ACHN (cell line): ENCODE results near the gene HSPB6.
"Not testable (repeated sequence)": the region's sequence is repeated elsewhere in the genome, so short reads cannot be mapped to it uniquely, and the experiment has no call there.

Source experiments
- DNase-seq: peaks from one replicate; pipeline ENCODE4 v3.0.0-alpha.2; 2015
- in situ Hi-C: cut with HindIII; loops from 2 replicates; pipeline ENCODE4 v1.10.0; 2017; ENCODE audit warnings: low sequenced_read_pairs, low pct_ligation_motif_present, low pct_unique_long_range_greater_than_20kb

The HSPB6 gene

DNA sequence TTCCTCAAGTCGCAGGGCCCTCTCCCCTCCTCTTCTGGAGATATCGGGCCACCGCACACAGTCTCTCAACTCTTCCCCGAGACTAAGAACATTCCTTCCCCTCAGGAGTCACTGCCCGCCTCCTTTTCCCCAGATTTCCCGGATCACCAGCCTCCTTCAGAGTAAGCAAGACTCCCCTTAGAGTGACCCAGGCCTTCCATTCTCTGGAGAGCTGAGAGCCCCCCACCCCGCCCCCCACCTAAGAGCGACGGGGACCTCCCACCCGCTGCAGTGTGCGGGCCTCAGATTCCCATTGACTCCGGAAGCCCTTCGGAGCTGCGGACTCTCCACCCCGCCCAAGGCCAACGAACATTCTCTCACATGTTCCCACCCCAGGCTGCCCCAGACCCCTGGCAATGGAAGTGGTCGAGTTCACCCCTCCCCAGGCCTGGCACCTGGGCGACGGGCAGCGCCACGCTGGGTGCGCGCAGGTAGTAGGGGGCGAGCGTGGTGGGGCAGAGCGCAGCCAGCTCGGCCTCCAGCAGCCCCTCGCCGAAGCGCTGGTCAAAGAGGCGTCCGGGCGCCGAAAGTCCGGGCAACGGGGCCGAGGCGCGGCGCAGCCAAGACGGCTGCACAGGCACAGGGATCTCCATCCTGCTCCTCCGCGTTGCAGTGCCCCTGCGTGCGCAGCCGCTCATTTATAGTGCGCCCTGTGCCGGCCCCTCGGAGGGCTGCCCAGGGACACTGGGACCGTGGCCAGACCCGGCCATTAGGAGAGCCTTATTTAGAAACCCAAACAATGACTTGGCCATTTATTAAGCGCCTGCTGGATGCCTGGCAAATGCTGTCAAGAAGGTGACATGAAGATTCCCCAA is at the start of gene HSPB6:
HSPB6 (minus strand) TSS at position 653 of the 854 bp plus-strand sequence; CDS start at position 632, 21 bp downstream.
- in situ Hi-C loops = no loop called here
- no peak for DNase-seq

GRCh38 chr19:35806597-35806996 is 49.8 kb upstream of the HSPB6 start:
- DNase-seq = no peak
- in situ Hi-C loops = no loop called here

DNA sequence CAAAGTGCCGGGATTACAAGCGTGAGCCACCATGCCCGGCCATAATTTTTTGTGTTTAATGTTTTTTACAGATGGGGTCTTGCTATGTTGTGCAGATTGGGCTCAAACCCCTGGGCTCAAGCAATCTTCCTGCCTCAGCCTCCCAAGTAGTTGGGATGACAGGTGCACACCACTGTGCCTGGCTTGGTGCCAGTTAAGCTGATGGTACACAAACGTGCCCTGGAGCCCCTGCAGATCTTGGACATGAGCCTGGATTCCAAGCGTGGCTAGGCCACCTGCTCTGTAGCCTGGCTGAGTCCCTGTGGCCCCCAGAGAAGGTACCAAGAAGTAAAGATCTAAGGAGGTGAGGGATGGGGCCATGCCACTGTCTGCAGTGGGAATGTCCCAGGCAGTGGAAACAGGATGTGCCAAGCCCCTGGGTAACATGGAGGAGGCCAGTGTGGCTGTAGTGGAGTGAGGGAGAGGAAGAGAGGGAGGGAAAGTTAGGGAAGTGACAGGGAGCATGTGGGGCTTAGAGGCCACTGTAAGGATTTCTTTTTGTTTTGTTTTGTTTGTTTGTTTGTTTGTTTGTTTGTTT is 48.8 kb upstream of the HSPB6 start:
- no peak for DNase-seq

DNA sequence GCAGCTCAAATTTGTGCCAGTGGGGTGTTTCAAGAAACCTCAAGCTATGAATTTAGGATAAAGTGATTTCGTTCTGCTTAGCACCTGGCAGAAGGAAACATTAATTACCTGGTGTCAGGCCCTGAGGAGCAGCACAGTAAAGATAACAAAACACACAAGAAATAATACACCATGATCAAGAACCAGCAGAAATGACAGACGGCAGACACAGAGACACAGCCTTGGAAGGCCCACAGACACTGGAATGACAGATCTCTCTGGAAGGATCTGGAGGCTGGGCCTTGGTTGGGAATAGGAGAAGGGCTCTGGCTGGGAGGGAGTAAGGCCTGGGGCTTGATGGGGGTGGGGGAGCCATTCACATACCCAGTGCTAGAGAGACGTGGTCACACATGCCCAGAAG is 45.0 kb upstream of the HSPB6 start:
- no peak for DNase-seq
- in situ Hi-C loops = no loop called here

More for the DNA sequence above, 48.8 kb upstream of the HSPB6 start:
- in situ Hi-C loops = no loop called here

DNA sequence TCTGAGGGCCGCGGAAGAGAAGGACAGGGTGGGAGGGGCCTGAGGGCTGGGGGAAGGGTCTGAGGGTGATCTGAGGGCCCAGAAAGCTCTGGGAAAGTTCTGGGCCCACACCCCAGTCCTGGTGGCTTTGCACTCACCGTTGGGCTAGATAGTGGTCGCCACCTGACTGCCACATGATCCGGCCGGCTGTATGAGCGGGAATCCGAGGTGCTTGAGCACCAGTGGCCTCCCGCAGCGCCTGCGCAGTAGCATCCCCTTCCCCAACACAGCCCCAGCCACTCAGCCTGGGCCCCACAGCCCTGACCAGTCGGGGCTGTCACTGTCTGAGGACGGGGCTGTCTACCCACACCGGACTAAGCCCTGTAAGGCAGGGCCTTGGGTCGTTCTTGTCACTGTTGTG is 40.8 kb upstream of the HSPB6 start:
- in situ Hi-C loops = no loop called here
- no peak for DNase-seq

GRCh38 chr19:35796645-35797542 is 40.1 kb upstream of the HSPB6 start:
- DNase-seq = no peak
- in situ Hi-C loops = no loop called here

GRCh38 chr19:35795564-35795963 is 38.7 kb upstream of the HSPB6 start:
- DNase-seq, in situ Hi-C loops: not testable (repeated sequence)

- in situ Hi-C loops = no loop called here
- no peak for DNase-seq
Observed at GRCh38 chr19:35793381-35794165, 36.7 kb upstream of the HSPB6 start.

- in situ Hi-C loops = no loop called here
- no peak for DNase-seq
Observed at GRCh38 chr19:35792888-35793287, 36.1 kb upstream of the HSPB6 start.

- no peak for DNase-seq
- in situ Hi-C loops = no loop called here
Observed at GRCh38 chr19:35792312-35792711, 35.5 kb upstream of the HSPB6 start.

DNA sequence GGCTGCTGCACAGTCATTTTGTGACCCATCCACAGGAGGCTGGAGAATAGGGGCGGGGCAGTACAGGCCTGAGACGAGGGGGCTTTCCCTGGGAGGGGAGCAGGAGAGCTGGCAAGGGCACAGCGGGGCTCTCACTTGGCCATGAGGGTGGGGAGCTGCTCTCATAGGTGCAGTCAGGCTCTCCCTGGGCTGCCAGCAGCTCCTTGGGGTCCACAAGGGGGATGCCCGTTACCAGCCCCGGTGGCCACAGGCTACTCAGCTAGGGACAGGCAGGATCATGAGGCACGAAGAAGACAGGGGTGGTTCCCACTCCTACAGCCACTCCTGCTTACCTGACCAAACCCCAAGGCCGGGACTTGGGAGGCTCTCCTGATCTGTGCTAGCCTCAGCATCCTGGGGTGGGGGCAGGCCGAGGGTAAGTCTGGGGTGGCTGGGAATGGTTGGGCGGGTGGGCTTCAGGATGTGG is 35.0 kb upstream of the HSPB6 start:
- no peak for DNase-seq

GRCh38 chr19:35790981-35791813 is 34.4 kb upstream of the HSPB6 start:
- no peak for DNase-seq
- in situ Hi-C loops = no loop called here

More for the DNA sequence above, 35.0 kb upstream of the HSPB6 start:
- in situ Hi-C loops = no loop called here

DNA sequence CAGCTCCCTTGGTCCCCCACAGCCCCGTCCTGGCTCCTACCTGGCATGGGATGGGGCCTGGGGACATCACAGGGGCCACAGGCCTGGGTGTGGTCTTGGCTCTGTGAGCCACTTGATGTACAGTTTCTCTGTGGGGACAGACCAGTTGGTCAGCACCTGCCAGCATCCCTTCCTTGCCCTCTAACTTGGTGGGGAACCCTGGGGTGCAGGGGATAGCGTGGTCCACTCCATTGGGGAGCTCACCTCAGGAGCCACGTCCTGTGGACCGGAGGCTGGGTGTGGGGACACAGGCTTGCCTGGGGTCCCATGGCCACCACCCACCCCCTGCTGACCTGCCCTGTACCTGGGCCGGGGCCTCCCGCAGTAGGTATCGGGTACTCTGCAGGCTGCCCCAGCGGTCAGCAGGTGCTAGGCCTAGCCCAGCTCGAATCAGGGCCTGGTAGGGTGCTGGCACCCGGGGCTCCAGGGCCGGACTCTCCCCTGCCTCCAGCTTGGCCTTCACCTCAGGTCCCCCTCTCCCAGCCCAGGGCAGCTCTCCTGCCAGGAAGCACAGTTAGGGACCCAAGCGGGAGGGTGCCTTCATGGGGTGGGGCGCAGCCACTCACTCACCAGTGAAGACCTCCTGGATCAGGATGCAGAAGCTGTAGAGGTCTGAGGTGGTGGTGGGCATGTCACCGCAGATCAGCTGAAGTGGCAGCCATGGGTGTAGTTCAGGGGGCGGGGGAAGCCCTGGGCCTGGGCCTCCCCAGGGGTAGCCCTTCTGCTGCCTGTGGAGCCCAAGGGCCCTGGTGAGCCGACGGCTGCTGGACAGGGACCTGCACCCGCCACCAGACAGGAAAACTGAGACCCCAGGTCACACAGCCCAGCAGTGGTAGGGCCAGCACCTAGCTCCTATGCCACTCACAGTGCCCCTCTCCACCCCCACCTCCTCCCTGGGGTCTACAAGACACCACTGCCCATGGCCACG is 33.4 kb upstream of the HSPB6 start:
- in situ Hi-C loops = no loop called here
- DNase-seq = no peak

GRCh38 chr19:35789195-35789977 is 32.6 kb upstream of the HSPB6 start:
- in situ Hi-C loops = no loop called here
- no peak for DNase-seq

DNA sequence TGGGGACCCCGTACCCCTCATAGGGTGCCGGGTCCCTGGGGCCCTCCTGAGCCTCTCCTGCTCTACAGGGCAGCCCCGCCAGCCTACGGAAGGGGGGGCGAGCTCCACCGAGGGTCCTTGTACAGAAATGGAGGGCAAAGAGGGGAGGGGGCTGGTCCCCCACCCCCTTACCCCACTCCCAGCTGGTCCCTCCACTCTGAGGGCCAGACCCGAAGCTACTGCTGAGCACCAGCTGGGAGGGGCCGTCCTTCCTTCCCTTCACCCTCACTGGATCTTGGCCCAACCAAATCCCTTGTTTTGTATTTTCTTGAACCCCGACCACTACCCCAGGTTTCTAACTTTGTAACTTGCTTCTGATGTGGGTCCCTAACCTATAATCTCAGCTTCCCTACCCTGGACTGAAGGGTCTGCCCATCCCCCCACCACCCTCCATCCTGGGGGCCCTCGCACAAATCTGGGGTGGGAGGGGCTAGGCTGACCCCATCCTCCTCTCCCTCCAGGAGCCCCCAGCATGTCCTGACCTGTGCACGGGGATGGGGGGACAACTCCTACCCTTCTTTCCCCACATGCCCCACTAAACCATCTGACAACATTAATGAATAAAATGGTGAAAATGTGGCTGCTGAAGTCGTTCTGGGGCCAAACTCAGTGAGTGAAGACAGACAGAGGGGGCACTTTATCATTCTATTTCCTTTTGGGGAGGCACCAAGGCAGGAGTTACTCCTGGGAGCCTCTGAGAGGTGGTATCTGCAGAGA is 31.6 kb upstream of the HSPB6 start:
- DNase-seq = no peak
- in situ Hi-C loops = no loop called here
